ENCODE results near the gene DHH. TPM values are rescaled to one million over a fixed set of nuclear protein-coding genes. Genes with fewer than 3 reads are reported as not detected.

Gene DHH
- total and polyA plus RNA-seq, 10 of the 15 experiments (the other 5 are each of a cell fraction or from before 2014, with no cell fraction given) = 0.01 TPM; not detected in 9

- TF ChIP-seq, protein P1, sequence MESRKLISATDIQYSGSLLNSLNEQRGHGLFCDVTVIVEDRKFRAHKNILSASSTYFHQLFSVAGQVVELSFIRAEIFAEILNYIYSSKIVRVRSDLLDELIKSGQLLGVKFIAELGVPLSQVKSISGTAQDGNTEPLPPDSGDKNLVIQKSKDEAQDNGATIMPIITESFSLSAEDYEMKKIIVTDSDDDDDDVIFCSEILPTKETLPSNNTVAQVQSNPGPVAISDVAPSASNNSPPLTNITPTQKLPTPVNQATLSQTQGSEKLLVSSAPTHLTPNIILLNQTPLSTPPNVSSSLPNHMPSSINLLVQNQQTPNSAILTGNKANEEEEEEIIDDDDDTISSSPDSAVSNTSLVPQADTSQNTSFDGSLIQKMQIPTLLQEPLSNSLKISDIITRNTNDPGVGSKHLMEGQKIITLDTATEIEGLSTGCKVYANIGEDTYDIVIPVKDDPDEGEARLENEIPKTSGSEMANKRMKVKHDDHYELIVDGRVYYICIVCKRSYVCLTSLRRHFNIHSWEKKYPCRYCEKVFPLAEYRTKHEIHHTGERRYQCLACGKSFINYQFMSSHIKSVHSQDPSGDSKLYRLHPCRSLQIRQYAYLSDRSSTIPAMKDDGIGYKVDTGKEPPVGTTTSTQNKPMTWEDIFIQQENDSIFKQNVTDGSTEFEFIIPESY (IDR thresholded peaks at IDR 0.05) = no peak
- TF ChIP-seq, protein P2, sequence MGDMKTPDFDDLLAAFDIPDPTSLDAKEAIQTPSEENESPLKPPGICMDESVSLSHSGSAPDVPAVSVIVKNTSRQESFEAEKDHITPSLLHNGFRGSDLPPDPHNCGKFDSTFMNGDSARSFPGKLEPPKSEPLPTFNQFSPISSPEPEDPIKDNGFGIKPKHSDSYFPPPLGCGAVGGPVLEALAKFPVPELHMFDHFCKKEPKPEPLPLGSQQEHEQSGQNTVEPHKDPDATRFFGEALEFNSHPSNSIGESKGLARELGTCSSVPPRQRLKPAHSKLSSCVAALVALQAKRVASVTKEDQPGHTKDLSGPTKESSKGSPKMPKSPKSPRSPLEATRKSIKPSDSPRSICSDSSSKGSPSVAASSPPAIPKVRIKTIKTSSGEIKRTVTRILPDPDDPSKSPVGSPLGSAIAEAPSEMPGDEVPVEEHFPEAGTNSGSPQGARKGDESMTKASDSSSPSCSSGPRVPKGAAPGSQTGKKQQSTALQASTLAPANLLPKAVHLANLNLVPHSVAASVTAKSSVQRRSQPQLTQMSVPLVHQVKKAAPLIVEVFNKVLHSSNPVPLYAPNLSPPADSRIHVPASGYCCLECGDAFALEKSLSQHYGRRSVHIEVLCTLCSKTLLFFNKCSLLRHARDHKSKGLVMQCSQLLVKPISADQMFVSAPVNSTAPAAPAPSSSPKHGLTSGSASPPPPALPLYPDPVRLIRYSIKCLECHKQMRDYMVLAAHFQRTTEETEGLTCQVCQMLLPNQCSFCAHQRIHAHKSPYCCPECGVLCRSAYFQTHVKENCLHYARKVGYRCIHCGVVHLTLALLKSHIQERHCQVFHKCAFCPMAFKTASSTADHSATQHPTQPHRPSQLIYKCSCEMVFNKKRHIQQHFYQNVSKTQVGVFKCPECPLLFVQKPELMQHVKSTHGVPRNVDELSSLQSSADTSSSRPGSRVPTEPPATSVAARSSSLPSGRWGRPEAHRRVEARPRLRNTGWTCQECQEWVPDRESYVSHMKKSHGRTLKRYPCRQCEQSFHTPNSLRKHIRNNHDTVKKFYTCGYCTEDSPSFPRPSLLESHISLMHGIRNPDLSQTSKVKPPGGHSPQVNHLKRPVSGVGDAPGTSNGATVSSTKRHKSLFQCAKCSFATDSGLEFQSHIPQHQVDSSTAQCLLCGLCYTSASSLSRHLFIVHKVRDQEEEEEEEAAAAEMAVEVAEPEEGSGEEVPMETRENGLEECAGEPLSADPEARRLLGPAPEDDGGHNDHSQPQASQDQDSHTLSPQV (IDR thresholded peaks at IDR 0.05) = no peak
- TF ChIP-seq TCF3 (IDR thresholded peaks at IDR 0.05; ENCODE audit: borderline replicate concordance, insufficient read depth, low read depth, low read length) (no peak), NFXL1 (IDR thresholded peaks at IDR 0.05; ENCODE audit: borderline replicate concordance) (no peak), ZBED1 (IDR thresholded peaks at IDR 0.05; ENCODE audit: borderline replicate concordance) (no peak), POLR2AphosphoS2 (IDR thresholded peaks at IDR 0.05; ENCODE audit: low read depth, low read length) (no peak)
- TF ChIP-seq, protein P3, sequence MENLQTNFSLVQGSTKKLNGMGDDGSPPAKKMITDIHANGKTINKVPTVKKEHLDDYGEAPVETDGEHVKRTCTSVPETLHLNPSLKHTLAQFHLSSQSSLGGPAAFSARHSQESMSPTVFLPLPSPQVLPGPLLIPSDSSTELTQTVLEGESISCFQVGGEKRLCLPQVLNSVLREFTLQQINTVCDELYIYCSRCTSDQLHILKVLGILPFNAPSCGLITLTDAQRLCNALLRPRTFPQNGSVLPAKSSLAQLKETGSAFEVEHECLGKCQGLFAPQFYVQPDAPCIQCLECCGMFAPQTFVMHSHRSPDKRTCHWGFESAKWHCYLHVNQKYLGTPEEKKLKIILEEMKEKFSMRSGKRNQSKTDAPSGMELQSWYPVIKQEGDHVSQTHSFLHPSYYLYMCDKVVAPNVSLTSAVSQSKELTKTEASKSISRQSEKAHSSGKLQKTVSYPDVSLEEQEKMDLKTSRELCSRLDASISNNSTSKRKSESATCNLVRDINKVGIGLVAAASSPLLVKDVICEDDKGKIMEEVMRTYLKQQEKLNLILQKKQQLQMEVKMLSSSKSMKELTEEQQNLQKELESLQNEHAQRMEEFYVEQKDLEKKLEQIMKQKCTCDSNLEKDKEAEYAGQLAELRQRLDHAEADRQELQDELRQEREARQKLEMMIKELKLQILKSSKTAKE (IDR thresholded peaks at IDR 0.05; ENCODE audit: low read depth, poor library complexity, severe bottlenecking) = no peak
Measured at GRCh38 chr12:49052451-49053208, 42.0 kb downstream of the DHH start (continued).
